ENCODE results near the gene SLC4A8.

Gene SLC4A8

GRCh38 chr12:51413149-51413548 lies 11.5 kb upstream of the SLC4A8 start:
- no peak for TF ChIP-seq TAF1 (IDR thresholded peaks at IDR 0.05; ENCODE audit: low read depth)
- TF ChIP-seq MAX (IDR thresholded peaks at IDR 0.05): no peak
- no peak for TF ChIP-seq REST (IDR thresholded peaks at IDR 0.05; ENCODE audit: low read depth)
- no peak for TF ChIP-seq FOXM1 (IDR thresholded peaks at IDR 0.05; ENCODE audit: borderline replicate concordance, low read depth)
- no peak for TF ChIP-seq EGR1 (IDR thresholded peaks at IDR 0.05)
- TF ChIP-seq USF1 (IDR thresholded peaks at IDR 0.05): no peak
- TF ChIP-seq RAD21 (IDR thresholded peaks at IDR 0.05; ENCODE audit: low read depth): no peak
- TF ChIP-seq CREB1 (IDR thresholded peaks at IDR 0.05; ENCODE audit: low read depth): no peak
- no peak for TF ChIP-seq TCF12 (IDR thresholded peaks at IDR 0.05; ENCODE audit: low read depth)
- no peak for TF ChIP-seq TEAD4 (IDR thresholded peaks at IDR 0.05)
- TF ChIP-seq YY1 (IDR thresholded peaks at IDR 0.05; ENCODE audit: low read depth): no peak
- TF ChIP-seq ZBTB7A (IDR thresholded peaks at IDR 0.05; ENCODE audit: low read depth): no peak
- no peak for TF ChIP-seq CEBPB (IDR thresholded peaks at IDR 0.05)
- no peak for TF ChIP-seq NFIC (IDR thresholded peaks at IDR 0.05)
- no peak for TF ChIP-seq EP300 (IDR thresholded peaks at IDR 0.05; ENCODE audit: borderline replicate concordance)

GRCh38 chr12:51413791-51414190 lies 10.8 kb upstream of the SLC4A8 start:
- TF ChIP-seq YY1 (IDR thresholded peaks at IDR 0.05; ENCODE audit: low read depth): no peak
- no peak for TF ChIP-seq FOXM1 (IDR thresholded peaks at IDR 0.05; ENCODE audit: borderline replicate concordance, low read depth)
- no peak for TF ChIP-seq TCF12 (IDR thresholded peaks at IDR 0.05; ENCODE audit: low read depth)
- TF ChIP-seq EGR1 (IDR thresholded peaks at IDR 0.05): no peak
- no peak for TF ChIP-seq TAF1 (IDR thresholded peaks at IDR 0.05; ENCODE audit: low read depth)

GRCh38 chr12:51415931-51416330 lies 8.7 kb upstream of the SLC4A8 start:
- TF ChIP-seq TEAD4 (IDR thresholded peaks at IDR 0.05) (no peak), TCF12 (IDR thresholded peaks at IDR 0.05; ENCODE audit: low read depth) (no peak), NFIC (IDR thresholded peaks at IDR 0.05) (peak; percentile 63), USF1 (IDR thresholded peaks at IDR 0.05) (no peak)

- no peak for TF ChIP-seq TCF12 (IDR thresholded peaks at IDR 0.05; ENCODE audit: low read depth)
- TF ChIP-seq MAX (IDR thresholded peaks at IDR 0.05): no peak
- TF ChIP-seq EP300 (IDR thresholded peaks at IDR 0.05; ENCODE audit: borderline replicate concordance): no peak
- TF ChIP-seq YY1 (IDR thresholded peaks at IDR 0.05; ENCODE audit: low read depth): no peak
- no peak for TF ChIP-seq NFIC (IDR thresholded peaks at IDR 0.05)
- TF ChIP-seq RAD21 (IDR thresholded peaks at IDR 0.05; ENCODE audit: low read depth): no peak
- TF ChIP-seq FOXM1 (IDR thresholded peaks at IDR 0.05; ENCODE audit: borderline replicate concordance, low read depth): no peak
- TF ChIP-seq EGR1 (IDR thresholded peaks at IDR 0.05): no peak
- no peak for TF ChIP-seq ZBTB7A (IDR thresholded peaks at IDR 0.05; ENCODE audit: low read depth)
- no peak for TF ChIP-seq CEBPB (IDR thresholded peaks at IDR 0.05)
- TF ChIP-seq USF1 (IDR thresholded peaks at IDR 0.05): no peak
- no peak for TF ChIP-seq TEAD4 (IDR thresholded peaks at IDR 0.05)
- TF ChIP-seq CREB1 (IDR thresholded peaks at IDR 0.05; ENCODE audit: low read depth): no peak
- TF ChIP-seq REST (IDR thresholded peaks at IDR 0.05; ENCODE audit: low read depth): no peak
- no peak for TF ChIP-seq TAF1 (IDR thresholded peaks at IDR 0.05; ENCODE audit: low read depth)
Observed at GRCh38 chr12:51417826-51418225, 6.8 kb upstream of the SLC4A8 start.

- no peak for TF ChIP-seq EGR1 (IDR thresholded peaks at IDR 0.05)
- TF ChIP-seq CEBPB (IDR thresholded peaks at IDR 0.05): no peak
- no peak for TF ChIP-seq TAF1 (IDR thresholded peaks at IDR 0.05; ENCODE audit: low read depth)
- no peak for TF ChIP-seq TEAD4 (IDR thresholded peaks at IDR 0.05)
- TF ChIP-seq MAX (IDR thresholded peaks at IDR 0.05): no peak
- TF ChIP-seq REST (IDR thresholded peaks at IDR 0.05; ENCODE audit: low read depth): peak; percentile 46; the same call in 1 of the 2 replicates
- no peak for TF ChIP-seq TCF12 (IDR thresholded peaks at IDR 0.05; ENCODE audit: low read depth)
- TF ChIP-seq USF1 (IDR thresholded peaks at IDR 0.05): no peak
- peak; percentile 21; the same call in 1 of the 2 replicates for TF ChIP-seq RAD21 (IDR thresholded peaks at IDR 0.05; ENCODE audit: low read depth)
- no peak for TF ChIP-seq FOXM1 (IDR thresholded peaks at IDR 0.05; ENCODE audit: borderline replicate concordance, low read depth)
- TF ChIP-seq CREB1 (IDR thresholded peaks at IDR 0.05; ENCODE audit: low read depth): no peak
- TF ChIP-seq EP300 (IDR thresholded peaks at IDR 0.05; ENCODE audit: borderline replicate concordance): no peak
- TF ChIP-seq NFIC (IDR thresholded peaks at IDR 0.05): no peak; the same call in 1 of the 2 replicates
- no peak for TF ChIP-seq ZBTB7A (IDR thresholded peaks at IDR 0.05; ENCODE audit: low read depth)
- TF ChIP-seq YY1 (IDR thresholded peaks at IDR 0.05; ENCODE audit: low read depth): no peak
Observed at GRCh38 chr12:51419425-51420193, 5.0 kb upstream of the SLC4A8 start.
